DOHH2 (cell line): ENCODE results near the gene NPFFR2.

Experiments used
- CTCF ChIP-seq: fragments of 200-600 bp; sonication (generic); IDR thresholded peaks from one replicate; pipeline ENCODE4 v1.5.1; 2014; ENCODE audit warnings: antibody characterized with exemption, mild to moderate bottlenecking, low read depth, low read length; ENCODE audit not compliant: poor library complexity, severe bottlenecking
- EZH2phosphoT487 ChIP-seq: fragments of 200-600 bp; sonication (generic); IDR thresholded peaks from 2 replicates; pipeline ENCODE4 v1.6.1; 2017; ENCODE audit warnings: borderline replicate concordance, mild to moderate bottlenecking, antibody characterized with exemption, low read length, moderate library complexity, mixed read lengths

GRCh38 chr4:72169861-72170260, 138.1 kb downstream of the NPFFR2 start:
- TF ChIP-seq CTCF: no peak
- TF ChIP-seq EZH2phosphoT487: no peak
